ENCODE measurements around the gene PIKFYVE.

PIKFYVE gene

GRCh38 chr2:208234786-208235185 lies 31.3 kb upstream of the PIKFYVE start:
- no peak overlapping the region for H3K4me3 ChIP-seq (ENCODE audit: low read length)
- no peak for TF ChIP-seq CTCF (conservative IDR thresholded peaks at IDR 0.05; ENCODE audit: low read depth, low read length)

GRCh38 chr2:208235860-208236259 lies 30.2 kb upstream of the PIKFYVE start:
- no peak for TF ChIP-seq CTCF (conservative IDR thresholded peaks at IDR 0.05; ENCODE audit: low read depth, low read length)
- DNase-seq (ENCODE audit: low read depth), result no peak
- no peak overlapping the region for H3K4me3 ChIP-seq (ENCODE audit: low read length)

More at GRCh38 chr2:208234786-208235185, 31.3 kb upstream of the PIKFYVE start:
- no peak for DNase-seq (ENCODE audit: low read depth)

GRCh38 chr2:208239770-208240493 lies 26.1 kb upstream of the PIKFYVE start:
- no peak for DNase-seq (ENCODE audit: low read depth)
- no peak for TF ChIP-seq CTCF (conservative IDR thresholded peaks at IDR 0.05; ENCODE audit: low read depth, low read length)
- H3K4me3 ChIP-seq (ENCODE audit: low read length), result no peak overlapping the region

GRCh38 chr2:208240619-208241209 lies 25.3 kb upstream of the PIKFYVE start:
- TF ChIP-seq CTCF (conservative IDR thresholded peaks at IDR 0.05; ENCODE audit: low read depth, low read length), result no peak
- DNase-seq (ENCODE audit: low read depth), result no peak
- H3K4me3 ChIP-seq (ENCODE audit: low read length), result no peak overlapping the region

GRCh38 chr2:208244422-208244821 lies 21.6 kb upstream of the PIKFYVE start:
- no peak overlapping the region for H3K4me3 ChIP-seq (ENCODE audit: low read length)
- TF ChIP-seq CTCF (conservative IDR thresholded peaks at IDR 0.05; ENCODE audit: low read depth, low read length), result no peak
- no peak for DNase-seq (ENCODE audit: low read depth)

GRCh38 chr2:208245746-208246145 lies 20.3 kb upstream of the PIKFYVE start:
- H3K4me3 ChIP-seq (ENCODE audit: low read length), result no peak overlapping the region
- DNase-seq (ENCODE audit: low read depth), result no peak
- TF ChIP-seq CTCF (conservative IDR thresholded peaks at IDR 0.05; ENCODE audit: low read depth, low read length), result no peak

GRCh38 chr2:208248601-208249000 lies 17.5 kb upstream of the PIKFYVE start:
- no peak for TF ChIP-seq CTCF (conservative IDR thresholded peaks at IDR 0.05; ENCODE audit: low read depth, low read length)
- H3K4me3 ChIP-seq (ENCODE audit: low read length), result no peak overlapping the region
- no peak for DNase-seq (ENCODE audit: low read depth)
